ENCODE results near the gene ZFAND3.

DNA sequence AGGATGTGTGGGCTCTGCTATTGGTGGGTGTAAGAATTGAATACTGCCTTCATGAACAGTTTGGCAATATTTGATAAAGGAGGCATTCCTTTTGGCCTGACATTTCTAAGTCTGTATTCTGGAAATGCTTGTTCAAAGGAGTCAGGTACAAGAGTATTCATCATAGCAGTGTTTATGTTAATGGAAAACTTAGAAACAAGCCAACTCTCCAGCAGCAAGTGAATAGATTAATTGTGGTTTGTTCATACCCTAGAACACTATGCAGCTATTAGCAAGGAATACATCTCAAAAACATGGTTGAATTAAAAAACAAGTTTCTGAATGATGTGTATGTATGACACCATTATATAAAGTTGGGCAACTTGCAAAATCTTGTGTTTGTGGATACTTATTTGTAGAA is 195.8 kb downstream of the ZFAND3 start:
- TF ChIP-seq, protein P1, sequence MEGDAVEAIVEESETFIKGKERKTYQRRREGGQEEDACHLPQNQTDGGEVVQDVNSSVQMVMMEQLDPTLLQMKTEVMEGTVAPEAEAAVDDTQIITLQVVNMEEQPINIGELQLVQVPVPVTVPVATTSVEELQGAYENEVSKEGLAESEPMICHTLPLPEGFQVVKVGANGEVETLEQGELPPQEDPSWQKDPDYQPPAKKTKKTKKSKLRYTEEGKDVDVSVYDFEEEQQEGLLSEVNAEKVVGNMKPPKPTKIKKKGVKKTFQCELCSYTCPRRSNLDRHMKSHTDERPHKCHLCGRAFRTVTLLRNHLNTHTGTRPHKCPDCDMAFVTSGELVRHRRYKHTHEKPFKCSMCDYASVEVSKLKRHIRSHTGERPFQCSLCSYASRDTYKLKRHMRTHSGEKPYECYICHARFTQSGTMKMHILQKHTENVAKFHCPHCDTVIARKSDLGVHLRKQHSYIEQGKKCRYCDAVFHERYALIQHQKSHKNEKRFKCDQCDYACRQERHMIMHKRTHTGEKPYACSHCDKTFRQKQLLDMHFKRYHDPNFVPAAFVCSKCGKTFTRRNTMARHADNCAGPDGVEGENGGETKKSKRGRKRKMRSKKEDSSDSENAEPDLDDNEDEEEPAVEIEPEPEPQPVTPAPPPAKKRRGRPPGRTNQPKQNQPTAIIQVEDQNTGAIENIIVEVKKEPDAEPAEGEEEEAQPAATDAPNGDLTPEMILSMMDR (conservative IDR thresholded peaks at IDR 0.05; ENCODE audit: low read length), result no peak
- no peak for TF ChIP-seq EZH2phosphoT487 (IDR thresholded peaks at IDR 0.05; ENCODE audit: borderline replicate concordance, low read depth, low read length)

All from OCI-LY7 (cell line).